GM13976 (cell line): ENCODE measurements around the gene CCDC106.

ENCODE experiments used
- DNase-seq: peaks from one replicate; pipeline ENCODE4 v3.0.0; 2012; ENCODE audit warnings: low spot score
- CTCF ChIP-seq: IDR thresholded peaks from 2 replicates; pipeline ENCODE4 v1.5.1; 2012; ENCODE audit warnings: borderline replicate concordance, mild to moderate bottlenecking; ENCODE audit not compliant: insufficient read depth; ENCODE audit errors: extremely low read depth, missing control alignments, control extremely low read depth
- in situ Hi-C: fragments of 300-500 bp; cut with MboI; formaldehyde crosslinking; loops from one replicate; pipeline ENCODE4 v1.12.0; 2022; ENCODE audit warnings: low sequenced_read_pairs, mixed read lengths, inconsistent platforms; ENCODE audit not compliant: unreplicated experiment

The CCDC106 gene

GRCh38 chr19:55700813-55701212, 52.8 kb downstream of the CCDC106 start:
- TF ChIP-seq CTCF = no peak
- in situ Hi-C loops = no loop called here
- no peak for DNase-seq

- DNase-seq = no peak
- TF ChIP-seq CTCF = no peak
- in situ Hi-C loops = no loop called here
Measured at GRCh38 chr19:55702131-55702627, 54.2 kb downstream of the CCDC106 start.
